OCI-LY1 (cell line): ENCODE data around the gene ZNF724.
"Not testable (repeated sequence)": the region's sequence is repeated elsewhere in the genome, so short reads cannot be mapped to it uniquely, and the experiment has no call there.

Experiments used
- H2AFZ ChIP-seq: fragments of 200-600 bp; sonication (generic), shearing (Covaris generic); 2 replicates; pipeline ENCODE4 v1.6.0; 2014; ENCODE audit warnings: antibody characterized with exemption, mild to moderate bottlenecking, low read length
- H3F3A ChIP-seq: fragments of 200-600 bp; sonication (generic), shearing (Covaris generic); 2 replicates; pipeline ENCODE4 v1.6.0; 2014; ENCODE audit warnings: mild to moderate bottlenecking, antibody characterized with exemption, low read length, moderate library complexity; ENCODE audit not compliant: insufficient read depth
- H3K27ac ChIP-seq: fragments of 200-600 bp; sonication (generic); 2 replicates; pipeline ENCODE4 v1.5.1; 2014; ENCODE audit warnings: low read length, mixed run types, mild to moderate bottlenecking, low read depth; ENCODE audit not compliant: poor library complexity, severe bottlenecking
- H3K27me3 ChIP-seq: fragments of 200-600 bp; sonication (generic); 2 replicates; pipeline ENCODE4 v1.6.0; 2014; ENCODE audit warnings: antibody characterized with exemption, mild to moderate bottlenecking, low read length, moderate library complexity; ENCODE audit not compliant: insufficient read depth
- H3K36me3 ChIP-seq: fragments of 200-600 bp; sonication (generic); 2 replicates; pipeline ENCODE4 v1.6.1; 2014; ENCODE audit warnings: mild to moderate bottlenecking, antibody characterized with exemption, low read length, moderate library complexity, mixed read lengths; ENCODE audit not compliant: insufficient read depth
- H3K4me1 ChIP-seq: fragments of 200-600 bp; sonication (generic); 2 replicates; pipeline ENCODE4 v1.5.1; 2014; ENCODE audit warnings: mild to moderate bottlenecking, low read length, moderate library complexity; ENCODE audit not compliant: insufficient read depth, severe bottlenecking
- H3K4me2 ChIP-seq: fragments of 200-600 bp; sonication (generic), shearing (Covaris generic); 2 replicates; pipeline ENCODE4 v1.6.1; 2014; ENCODE audit warnings: low read length
- H3K4me3 ChIP-seq: fragments of 200-600 bp; sonication (generic); 2 replicates; pipeline ENCODE4 v1.5.1; 2014; ENCODE audit warnings: low read length, low read depth, mild to moderate bottlenecking, mixed read lengths; ENCODE audit not compliant: poor library complexity, severe bottlenecking
- H3K79me2 ChIP-seq: fragments of 200-600 bp; shearing (Covaris generic); 2 replicates; pipeline ENCODE4 v1.6.1; 2016; ENCODE audit warnings: mixed run types, low read length, mixed read lengths; ENCODE audit not compliant: insufficient read depth
- H3K9ac ChIP-seq: fragments of 200-600 bp; sonication (generic), shearing (Covaris generic); 2 replicates; pipeline ENCODE4 v1.6.1; 2014; ENCODE audit warnings: mild to moderate bottlenecking, low read length, mixed read lengths
- H3K9me2 ChIP-seq: fragments of 200-600 bp; sonication (generic), shearing (Covaris generic); 2 replicates; pipeline ENCODE4 v1.6.1; 2014; ENCODE audit warnings: low read depth, mild to moderate bottlenecking, low read length, mixed read lengths
- H3K9me3 ChIP-seq: fragments of 200-600 bp; shearing (Covaris generic); 2 replicates; pipeline ENCODE4 v1.6.1; 2014; ENCODE audit warnings: low read length, mixed read lengths
- H4K20me1 ChIP-seq: fragments of 200-600 bp; sonication (generic), shearing (Covaris generic); 2 replicates; pipeline ENCODE4 v1.6.0; 2016; ENCODE audit warnings: mild to moderate bottlenecking, low read length; ENCODE audit not compliant: insufficient read depth
- EZH2 ChIP-seq: fragments of 200-600 bp; sonication (generic), shearing (Covaris generic); IDR thresholded peaks from 2 replicates; pipeline ENCODE4 v1.8.0; 2017; ENCODE audit warnings: borderline replicate concordance, mixed run types, mild to moderate bottlenecking, antibody characterized with exemption, low read length, moderate library complexity, mixed read lengths
- TF ChIP-seq, protein P1 (sequence below): fragments of 200-600 bp; sonication (generic), shearing (Covaris generic); IDR thresholded peaks from 2 replicates; pipeline ENCODE4 v1.5.1; 2017; ENCODE audit warnings: mild to moderate bottlenecking, antibody characterized with exemption, low read length, moderate library complexity, mixed read lengths

ZNF724 gene

DNA sequence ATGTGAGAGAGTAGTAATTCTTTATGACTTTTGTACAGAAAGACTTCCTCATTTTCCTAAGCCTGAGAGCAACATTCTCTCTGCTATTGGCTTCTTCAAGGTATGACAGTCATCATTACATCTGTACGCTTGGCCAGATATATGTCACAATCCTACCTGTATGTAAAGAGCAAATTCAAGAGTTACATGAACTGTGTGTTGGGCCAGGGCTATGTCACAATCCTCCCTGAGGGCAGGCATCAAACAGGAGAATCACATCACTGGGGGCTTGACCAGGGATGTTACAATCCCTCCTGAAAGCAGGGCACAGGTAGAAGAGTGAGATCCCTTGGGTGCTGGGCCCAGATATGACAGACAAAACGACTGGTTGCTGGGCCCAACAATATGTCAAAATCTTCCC lies 9.8 kb upstream of the ZNF724 start:
- TF ChIP-seq, protein P1, sequence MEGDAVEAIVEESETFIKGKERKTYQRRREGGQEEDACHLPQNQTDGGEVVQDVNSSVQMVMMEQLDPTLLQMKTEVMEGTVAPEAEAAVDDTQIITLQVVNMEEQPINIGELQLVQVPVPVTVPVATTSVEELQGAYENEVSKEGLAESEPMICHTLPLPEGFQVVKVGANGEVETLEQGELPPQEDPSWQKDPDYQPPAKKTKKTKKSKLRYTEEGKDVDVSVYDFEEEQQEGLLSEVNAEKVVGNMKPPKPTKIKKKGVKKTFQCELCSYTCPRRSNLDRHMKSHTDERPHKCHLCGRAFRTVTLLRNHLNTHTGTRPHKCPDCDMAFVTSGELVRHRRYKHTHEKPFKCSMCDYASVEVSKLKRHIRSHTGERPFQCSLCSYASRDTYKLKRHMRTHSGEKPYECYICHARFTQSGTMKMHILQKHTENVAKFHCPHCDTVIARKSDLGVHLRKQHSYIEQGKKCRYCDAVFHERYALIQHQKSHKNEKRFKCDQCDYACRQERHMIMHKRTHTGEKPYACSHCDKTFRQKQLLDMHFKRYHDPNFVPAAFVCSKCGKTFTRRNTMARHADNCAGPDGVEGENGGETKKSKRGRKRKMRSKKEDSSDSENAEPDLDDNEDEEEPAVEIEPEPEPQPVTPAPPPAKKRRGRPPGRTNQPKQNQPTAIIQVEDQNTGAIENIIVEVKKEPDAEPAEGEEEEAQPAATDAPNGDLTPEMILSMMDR = no peak
- Histone ChIP-seq H4K20me1 (no peaks in the 10 kb centered on the region), H3K4me1 (no peaks in the 10 kb centered on the region), H3K79me2 (no peaks in the 10 kb centered on the region), H3K36me3 (peaks cover 63% of the 10 kb centered on the region), H3K27ac (no peak overlapping the region), H3K9ac (no peak overlapping the region), H3F3A (no peaks in the 10 kb centered on the region), H3K4me2 (no peak overlapping the region), H2AFZ (no peak overlapping the region), H3K27me3 (no peaks in the 10 kb centered on the region), H3K4me3 (no peak overlapping the region), H3K9me2 (no peaks in the 10 kb centered on the region), H3K9me3 (no peaks in the 10 kb centered on the region)

DNA sequence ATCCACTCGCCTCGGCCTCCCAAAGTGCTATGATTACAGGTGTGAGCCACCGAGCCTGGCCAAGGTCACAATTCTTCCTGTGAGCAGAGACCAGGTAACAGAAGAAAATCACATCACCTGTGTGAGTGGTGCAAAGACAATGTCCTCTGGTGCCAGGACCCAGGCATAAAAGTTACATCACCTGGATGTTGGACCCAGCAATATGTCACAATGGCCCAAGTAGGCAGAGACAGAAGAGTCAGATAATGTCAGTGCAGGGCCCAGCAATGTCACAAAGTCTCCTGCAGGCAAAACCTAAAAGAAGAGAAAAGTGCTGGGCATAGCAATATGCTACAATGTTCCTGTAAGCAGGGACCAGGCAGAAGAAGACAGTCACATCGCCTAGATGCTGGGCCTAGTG lies 5.5 kb upstream of the ZNF724 start:
- Histone ChIP-seq H3F3A (peaks cover 3% of the 10 kb centered on the region; the same call in 1 of the 2 replicates), H3K9me2 (no peaks in the 10 kb centered on the region), H3K27me3 (no peaks in the 10 kb centered on the region), H3K4me3 (no peak overlapping the region), H3K36me3 (peaks cover 24% of the 10 kb centered on the region), H2AFZ (no peak overlapping the region), H3K4me1 (no peaks in the 10 kb centered on the region), H3K27ac (no peak overlapping the region), H3K9ac (no peak overlapping the region), H4K20me1 (no peaks in the 10 kb centered on the region), H3K79me2 (no peaks in the 10 kb centered on the region), H3K9me3 (no peaks in the 10 kb centered on the region), H3K4me2 (no peak overlapping the region)
- TF ChIP-seq EZH2 = no peak
- TF ChIP-seq, protein P1 = no peak

DNA sequence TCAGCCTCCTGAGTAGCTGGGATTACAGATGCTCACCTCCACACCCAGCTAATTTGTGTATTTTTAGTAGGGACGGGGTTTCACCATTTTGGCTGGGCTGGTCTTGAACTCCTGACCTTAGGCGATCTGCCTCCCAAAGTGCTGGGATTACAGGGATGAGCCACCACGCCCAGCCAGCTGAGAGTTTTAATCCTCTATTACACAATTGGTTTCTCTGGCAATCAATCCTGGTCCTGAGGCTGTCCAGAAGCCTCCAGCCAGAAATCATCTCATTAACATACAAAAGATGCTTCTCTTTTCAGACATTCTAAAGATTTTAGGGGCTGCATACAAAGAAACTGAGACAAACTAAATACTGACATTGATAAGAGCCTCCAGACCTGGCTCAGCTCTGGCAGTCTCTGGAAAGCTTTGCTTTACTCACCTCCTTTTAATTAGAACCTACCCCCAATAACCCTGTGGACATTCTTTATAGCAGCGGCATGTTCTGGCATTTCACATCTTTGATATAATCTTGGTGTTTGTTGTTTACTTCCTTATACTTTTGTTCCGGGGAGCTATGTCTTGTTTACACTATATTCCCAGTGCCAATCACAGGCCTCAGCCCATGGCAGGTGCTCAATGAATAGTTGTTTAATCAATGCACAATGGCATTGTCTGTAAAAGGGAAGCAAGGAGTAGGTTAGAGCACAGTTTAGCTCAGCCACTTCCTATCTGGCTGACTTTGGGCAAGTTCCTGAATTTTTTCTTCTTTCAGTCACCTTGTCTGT lies 4.1 kb upstream of the ZNF724 start:
- Histone ChIP-seq H3K4me2 (no peak overlapping the region), H3K9ac (no peak overlapping the region), H3K79me2 (peaks cover 1% of the 10 kb centered on the region; the same call in 1 of the 2 replicates), H3K9me3 (no peaks in the 10 kb centered on the region), H2AFZ (no peak overlapping the region), H3K36me3 (peaks cover 10% of the 10 kb centered on the region), H3K4me1 (peaks cover under 1% of the 10 kb centered on the region), H4K20me1 (no peaks in the 10 kb centered on the region), H3K9me2 (no peaks in the 10 kb centered on the region), H3K4me3 (no peak overlapping the region), H3K27me3 (no peaks in the 10 kb centered on the region), H3K27ac (no peak overlapping the region), H3F3A (peaks cover 3% of the 10 kb centered on the region; the same call in 1 of the 2 replicates)
- TF ChIP-seq, protein P1 = no peak
- TF ChIP-seq EZH2 = no peak

DNA sequence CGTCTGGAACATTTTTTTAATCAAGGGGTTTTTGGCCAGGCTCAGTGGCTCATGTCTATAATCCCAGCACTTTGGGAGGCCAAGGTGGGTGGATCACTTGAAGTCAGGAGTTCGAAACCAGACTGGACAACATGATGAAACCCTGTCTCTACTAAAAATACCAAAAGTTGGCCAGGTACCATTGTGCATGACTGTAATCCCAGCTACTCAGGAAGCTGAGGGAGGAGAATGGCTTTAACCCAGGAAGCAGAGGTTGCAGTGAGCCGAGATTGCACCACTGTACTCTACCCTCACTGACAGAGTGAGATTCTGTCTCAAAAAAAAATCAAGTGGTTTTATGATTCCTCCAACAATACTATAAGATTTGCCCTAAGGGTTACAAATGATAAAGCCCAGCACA lies 3.1 kb upstream of the ZNF724 start:
- H3K4me2 ChIP-seq, H3K27me3 ChIP-seq, H3F3A ChIP-seq, H3K4me1 ChIP-seq, H3K36me3 ChIP-seq, H2AFZ ChIP-seq, H3K27ac ChIP-seq, H3K9ac ChIP-seq, H3K9me3 ChIP-seq, H4K20me1 ChIP-seq, H3K9me2 ChIP-seq, H3K4me3 ChIP-seq: not testable (repeated sequence)
- H3K79me2 ChIP-seq = peaks cover 11% of the 10 kb centered on the region
